SK-N-SH treated with all-trans-retinoic acid at 6 μM for 48 hours (cell line): ENCODE results near the gene LSM14A.
A peak's percentile ranks its signal among the peaks of the same experiment; 100 is the strongest.
"Not testable (repeated sequence)": the region's sequence is repeated elsewhere in the genome, so short reads cannot be mapped to it uniquely, and the experiment has no call there.

Source experiments
- ATAC-seq: fragments of 200-7000 bp; cut with Tn5 transposase; 3 replicates; pipeline ENCODE4 v1.9.1; 2020; ENCODE audit warnings: mild to moderate bottlenecking, moderate library complexity
- ARNTL ChIP-seq: fragments of 450-650 bp; formaldehyde crosslinking; IDR thresholded peaks from 2 replicates; pipeline ENCODE4 v1.5.0; 2020; ENCODE audit warnings: low read depth, mild to moderate bottlenecking, moderate library complexity, borderline replicate concordance
- BACH2 ChIP-seq: fragments of 250-450 bp; sonication (Bioruptor Pico); IDR thresholded peaks from 2 replicates; pipeline ENCODE4 v1.9.0; 2021; ENCODE audit warnings: mild to moderate bottlenecking, borderline replicate concordance
- CSDC2 ChIP-seq: fragments of 250-450 bp; sonication (Bioruptor Pico); IDR thresholded peaks from 2 replicates; pipeline ENCODE4 v1.5.0; 2020; ENCODE audit warnings: mild to moderate bottlenecking, moderate library complexity
- CSRNP3 ChIP-seq: fragments of 250-450 bp; sonication (Bioruptor Pico); IDR thresholded peaks from 2 replicates; pipeline ENCODE4 v1.5.1; 2021; ENCODE audit warnings: mild to moderate bottlenecking, moderate library complexity
- ESRRG ChIP-seq: fragments of 250-450 bp; sonication (Bioruptor Pico); IDR thresholded peaks from 2 replicates; pipeline ENCODE4 v1.6.1; 2021; ENCODE audit warnings: mild to moderate bottlenecking
- GLIS3 ChIP-seq: fragments of 250-450 bp; sonication (Bioruptor Pico); IDR thresholded peaks from 2 replicates; pipeline ENCODE4 v1.5.0; 2020; ENCODE audit warnings: mild to moderate bottlenecking, moderate library complexity
- ISL1 ChIP-seq: fragments of 250-450 bp; sonication (Bioruptor Pico); IDR thresholded peaks from 2 replicates; pipeline ENCODE4 v2.1.2; 2022; ENCODE audit warnings: mild to moderate bottlenecking, moderate library complexity
- OSR1 ChIP-seq: fragments of 250-450 bp; sonication (Bioruptor Pico); IDR thresholded peaks from 2 replicates; pipeline ENCODE4 v1.8.0; 2022; ENCODE audit warnings: moderate library complexity, mild to moderate bottlenecking, inconsistent platforms
- PPARA ChIP-seq: fragments of 250-450 bp; sonication (Bioruptor Pico); IDR thresholded peaks from 2 replicates; pipeline ENCODE4 v1.5.0; 2020; ENCODE audit warnings: mild to moderate bottlenecking, borderline replicate concordance
- RARB ChIP-seq: fragments of 250-450 bp; sonication (Bioruptor Pico); IDR thresholded peaks from 2 replicates; pipeline ENCODE4 v1.8.0; 2021; ENCODE audit warnings: mild to moderate bottlenecking, moderate library complexity
- SNAI2 ChIP-seq: fragments of 250-450 bp; sonication (Bioruptor Pico); IDR thresholded peaks from 2 replicates; pipeline ENCODE4 v1.5.0; 2020; ENCODE audit warnings: mild to moderate bottlenecking, moderate library complexity
- TCF4 ChIP-seq: fragments of 250-450 bp; sonication (Bioruptor Pico); IDR thresholded peaks from 2 replicates; pipeline ENCODE4 v1.8.0; 2021; ENCODE audit warnings: mild to moderate bottlenecking, moderate library complexity, borderline replicate concordance
- TOX ChIP-seq: fragments of 250-450 bp; sonication (Bioruptor Pico); IDR thresholded peaks from 2 replicates; pipeline ENCODE4 v1.8.0; 2021; ENCODE audit warnings: mild to moderate bottlenecking, moderate library complexity, borderline replicate concordance
- TSHZ2 ChIP-seq: fragments of 250-450 bp; sonication (Bioruptor Pico); IDR thresholded peaks from 2 replicates; pipeline ENCODE4 v1.5.0; 2020; ENCODE audit warnings: mild to moderate bottlenecking, moderate library complexity
- ZFP3 ChIP-seq: fragments of 250-450 bp; sonication (Bioruptor Pico); IDR thresholded peaks from 2 replicates; pipeline ENCODE4 v1.5.0; 2020; ENCODE audit warnings: mild to moderate bottlenecking, moderate library complexity
- ZFP30 ChIP-seq: fragments of 450-650 bp; formaldehyde crosslinking; IDR thresholded peaks from 2 replicates; pipeline ENCODE4 v1.5.0; 2022; ENCODE audit warnings: mild to moderate bottlenecking, moderate library complexity
- ZNF565 ChIP-seq: fragments of 450-650 bp; formaldehyde crosslinking; conservative IDR thresholded peaks from 2 replicates; pipeline ENCODE4 v1.5.0; 2020; ENCODE audit warnings: low read depth, mild to moderate bottlenecking, moderate library complexity
- ZNF8 ChIP-seq: fragments of 450-650 bp; formaldehyde crosslinking; IDR thresholded peaks from 2 replicates; pipeline ENCODE4 v1.5.0; 2020; ENCODE audit warnings: mild to moderate bottlenecking, moderate library complexity
- TF ChIP-seq, protein P1 (sequence below): fragments of 250-450 bp; sonication (Bioruptor Pico); IDR thresholded peaks from 2 replicates; pipeline ENCODE4 v1.8.0; 2020; ENCODE audit warnings: mild to moderate bottlenecking, moderate library complexity, borderline replicate concordance
- TF ChIP-seq, protein P2 (sequence below): fragments of 250-450 bp; sonication (Bioruptor Pico); IDR thresholded peaks from 2 replicates; pipeline ENCODE4 v1.8.0; 2021; ENCODE audit warnings: low read depth, mild to moderate bottlenecking, moderate library complexity, borderline replicate concordance

The LSM14A gene

DNA sequence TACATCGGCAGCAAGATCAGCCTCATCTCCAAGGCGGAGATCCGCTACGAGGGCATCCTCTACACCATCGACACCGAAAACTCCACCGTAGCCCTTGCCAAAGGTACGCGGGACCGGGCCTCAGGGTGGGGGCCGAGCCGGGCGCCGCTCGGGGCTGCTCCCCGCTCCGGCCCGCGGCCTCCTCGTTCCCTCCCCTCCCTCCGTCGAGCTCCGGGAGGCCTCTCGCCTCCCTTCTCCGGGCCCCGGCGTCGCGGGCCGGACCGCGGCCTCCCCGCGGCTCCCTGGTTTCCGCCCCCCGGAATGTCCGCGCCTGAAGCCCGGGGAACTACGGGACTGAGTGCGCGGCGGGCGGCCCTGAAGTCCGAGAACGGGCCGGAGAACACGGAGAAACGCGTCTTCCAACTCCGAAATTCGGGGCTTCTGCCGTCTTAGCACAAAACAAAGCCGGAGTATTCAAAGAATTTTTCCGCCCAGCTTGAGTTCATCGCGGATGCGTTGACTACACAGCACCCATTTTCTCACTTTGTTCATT, 423 bp downstream of the LSM14A start:
- ATAC-seq, result peak; percentile 60
- no peak for TF ChIP-seq ZFP3 (CRISPR knock-in tag)

DNA sequence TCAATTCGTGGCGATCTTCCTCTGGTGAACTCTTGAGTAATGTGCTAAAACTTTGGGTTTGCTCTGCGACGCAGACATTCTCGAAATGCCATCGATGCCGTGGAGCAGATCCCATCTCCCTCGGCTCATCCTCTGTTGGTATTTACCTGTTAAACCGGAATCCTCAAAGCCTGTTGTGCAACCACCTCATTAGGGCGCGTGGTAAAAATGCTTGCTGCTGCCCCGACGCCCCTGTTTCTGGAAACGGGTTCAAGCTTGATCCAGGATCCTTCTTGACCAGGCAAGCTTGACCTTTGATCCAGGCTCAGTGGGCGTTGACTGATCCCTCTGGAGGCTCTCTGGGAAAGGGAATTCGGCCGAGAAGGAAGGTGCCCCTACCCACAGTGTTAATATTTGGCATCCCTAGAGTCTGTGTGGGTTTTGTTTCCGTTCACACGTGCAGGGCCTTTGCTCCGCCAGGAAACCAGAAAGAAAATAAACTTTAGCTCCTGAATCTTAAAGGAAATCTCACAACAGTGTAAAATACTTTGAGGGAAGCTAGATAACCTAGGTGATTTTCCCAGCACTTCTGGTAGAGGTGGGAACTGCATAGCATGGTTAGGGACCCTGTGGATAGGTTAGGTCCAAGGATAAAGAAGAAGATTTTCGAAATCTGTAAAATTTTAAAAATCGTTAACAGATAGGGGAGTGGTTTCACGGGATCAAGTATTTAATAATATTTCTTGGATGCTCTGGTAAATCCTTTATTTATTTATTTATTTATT, 1.1 kb downstream of the LSM14A start:
- ATAC-seq, result peak; percentile 38
- TF ChIP-seq ZFP30 (CRISPR knock-in tag) (no peak), ESRRG (CRISPR knock-in tag) (no peak), CSDC2 (CRISPR knock-in tag) (no peak), ZFP3 (CRISPR knock-in tag) (no peak), TSHZ2 (CRISPR knock-in tag) (no peak), BACH2 (CRISPR knock-in tag) (no peak), CSRNP3 (CRISPR knock-in tag) (no peak), ZNF8 (CRISPR knock-in tag) (no peak), GLIS3 (CRISPR knock-in tag) (no peak), RARB (CRISPR knock-in tag) (no peak)
- TF ChIP-seq, protein P1, sequence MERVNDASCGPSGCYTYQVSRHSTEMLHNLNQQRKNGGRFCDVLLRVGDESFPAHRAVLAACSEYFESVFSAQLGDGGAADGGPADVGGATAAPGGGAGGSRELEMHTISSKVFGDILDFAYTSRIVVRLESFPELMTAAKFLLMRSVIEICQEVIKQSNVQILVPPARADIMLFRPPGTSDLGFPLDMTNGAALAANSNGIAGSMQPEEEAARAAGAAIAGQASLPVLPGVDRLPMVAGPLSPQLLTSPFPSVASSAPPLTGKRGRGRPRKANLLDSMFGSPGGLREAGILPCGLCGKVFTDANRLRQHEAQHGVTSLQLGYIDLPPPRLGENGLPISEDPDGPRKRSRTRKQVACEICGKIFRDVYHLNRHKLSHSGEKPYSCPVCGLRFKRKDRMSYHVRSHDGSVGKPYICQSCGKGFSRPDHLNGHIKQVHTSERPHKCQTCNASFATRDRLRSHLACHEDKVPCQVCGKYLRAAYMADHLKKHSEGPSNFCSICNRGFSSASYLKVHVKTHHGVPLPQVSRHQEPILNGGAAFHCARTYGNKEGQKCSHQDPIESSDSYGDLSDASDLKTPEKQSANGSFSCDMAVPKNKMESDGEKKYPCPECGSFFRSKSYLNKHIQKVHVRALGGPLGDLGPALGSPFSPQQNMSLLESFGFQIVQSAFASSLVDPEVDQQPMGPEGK, result no peak
- TF ChIP-seq, all 23 proteins: peak for 0

DNA sequence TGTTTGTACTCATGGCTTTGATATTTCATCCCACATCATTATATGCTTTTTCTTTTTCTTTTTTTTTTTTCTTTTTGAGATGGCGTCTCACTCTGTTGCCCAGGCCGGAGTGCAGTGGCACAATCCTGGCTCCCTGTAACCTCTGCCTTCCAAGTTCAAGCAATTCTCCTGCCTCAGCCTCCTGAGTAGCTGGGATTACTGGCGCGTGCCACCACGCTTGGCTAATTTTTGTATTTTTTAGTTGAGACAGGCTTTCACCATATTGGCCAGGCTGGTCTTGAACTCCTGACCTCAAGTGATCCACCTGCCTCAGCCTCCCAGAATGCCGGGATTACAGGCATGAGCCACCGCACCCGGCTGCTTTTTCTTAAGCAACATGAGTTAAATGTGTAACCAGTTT, 2.9 kb downstream of the LSM14A start:
- ATAC-seq, result not testable (repeated sequence)

DNA sequence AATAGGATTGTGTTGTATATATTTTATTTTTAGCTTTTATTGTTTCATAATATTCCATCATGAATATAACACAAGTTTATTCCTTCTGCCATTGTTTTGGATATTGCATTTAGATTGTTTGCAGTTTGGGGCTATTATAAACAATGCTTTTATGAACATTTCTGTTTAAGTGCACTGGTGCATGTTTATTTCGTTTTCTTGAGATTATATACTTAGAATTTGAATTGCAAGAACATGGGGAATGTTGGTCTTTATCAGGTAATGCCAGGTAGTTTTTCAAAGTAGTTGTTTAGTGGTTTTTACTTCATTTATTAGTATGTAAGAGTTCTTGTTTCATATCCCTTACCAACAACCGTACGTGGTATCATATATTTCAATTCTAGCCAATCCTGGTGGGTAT, 4.3 kb downstream of the LSM14A start:
- no peak for ATAC-seq
- TF ChIP-seq ISL1 (CRISPR knock-in tag), result no peak
- TF ChIP-seq ZFP30 (CRISPR knock-in tag), result no peak
- no peak for TF ChIP-seq TCF4 (CRISPR knock-in tag)
- no peak for TF ChIP-seq TOX
- no peak for TF ChIP-seq ESRRG (CRISPR knock-in tag)
- TF ChIP-seq SNAI2 (CRISPR knock-in tag), result no peak
- TF ChIP-seq ARNTL (CRISPR knock-in tag), result no peak
- TF ChIP-seq OSR1, result no peak

DNA sequence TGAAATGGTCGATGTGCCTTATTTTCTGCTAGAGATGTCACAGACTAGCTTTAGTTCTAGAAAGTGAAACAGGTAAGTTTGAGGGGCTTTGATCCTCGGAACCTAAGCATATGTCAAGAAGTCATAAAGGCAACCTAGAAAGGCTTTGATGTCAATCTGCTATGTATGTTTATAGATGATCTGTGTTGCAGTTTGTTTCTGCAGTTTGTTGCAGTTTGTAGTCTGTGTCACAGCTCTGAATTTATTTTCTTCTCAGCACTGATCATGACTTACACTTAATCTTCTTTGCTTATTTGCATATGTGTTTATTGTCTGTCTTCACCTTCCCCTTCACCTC, 5.9 kb downstream of the LSM14A start:
- ATAC-seq, result no peak
- no peak for TF ChIP-seq OSR1
- TF ChIP-seq TCF4 (CRISPR knock-in tag), result no peak
- TF ChIP-seq ARNTL (CRISPR knock-in tag), result no peak
- TF ChIP-seq GLIS3 (CRISPR knock-in tag), result no peak
- no peak for TF ChIP-seq BACH2 (CRISPR knock-in tag)
- TF ChIP-seq ZNF565 (CRISPR knock-in tag), result no peak

- TF ChIP-seq ZFP3 (CRISPR knock-in tag), result no peak
- no peak for TF ChIP-seq ZNF565 (CRISPR knock-in tag)
- TF ChIP-seq CSDC2 (CRISPR knock-in tag), result no peak
- TF ChIP-seq PPARA (CRISPR knock-in tag), result no peak
- TF ChIP-seq SNAI2 (CRISPR knock-in tag), result no peak
- TF ChIP-seq, protein P2, sequence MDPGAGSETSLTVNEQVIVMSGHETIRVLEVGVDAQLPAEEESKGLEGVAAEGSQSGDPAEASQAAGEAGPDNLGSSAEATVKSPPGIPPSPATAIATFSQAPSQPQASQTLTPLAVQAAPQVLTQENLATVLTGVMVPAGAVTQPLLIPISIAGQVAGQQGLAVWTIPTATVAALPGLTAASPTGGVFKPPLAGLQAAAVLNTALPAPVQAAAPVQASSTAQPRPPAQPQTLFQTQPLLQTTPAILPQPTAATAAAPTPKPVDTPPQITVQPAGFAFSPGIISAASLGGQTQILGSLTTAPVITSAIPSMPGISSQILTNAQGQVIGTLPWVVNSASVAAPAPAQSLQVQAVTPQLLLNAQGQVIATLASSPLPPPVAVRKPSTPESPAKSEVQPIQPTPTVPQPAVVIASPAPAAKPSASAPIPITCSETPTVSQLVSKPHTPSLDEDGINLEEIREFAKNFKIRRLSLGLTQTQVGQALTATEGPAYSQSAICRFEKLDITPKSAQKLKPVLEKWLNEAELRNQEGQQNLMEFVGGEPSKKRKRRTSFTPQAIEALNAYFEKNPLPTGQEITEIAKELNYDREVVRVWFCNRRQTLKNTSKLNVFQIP (CRISPR knock-in tag), result no peak
- TF ChIP-seq BACH2 (CRISPR knock-in tag), result no peak
- no peak for TF ChIP-seq ZFP30 (CRISPR knock-in tag)
- no peak for TF ChIP-seq TCF4 (CRISPR knock-in tag)
- no peak for TF ChIP-seq CSRNP3 (CRISPR knock-in tag)
- no peak for TF ChIP-seq ZNF8 (CRISPR knock-in tag)
- no peak for TF ChIP-seq OSR1
- no peak for ATAC-seq
Measured at GRCh38 chr19:34179066-34179465, 6.8 kb downstream of the LSM14A start.
